GM12891 (cell line): ENCODE measurements around the gene RAB8A.
A peak's percentile ranks its signal among the peaks of the same experiment; 100 is the strongest.

Source experiments
- DNase-seq: peaks from one replicate; pipeline ENCODE4 v3.0.0; 2011; ENCODE audit warnings: low spot score; ENCODE audit not compliant: insufficient read length
- FAIRE-seq: peaks from 2 replicates; lab custom pipeline; 2011; peaks lifted over from hg19 to GRCh38; lab: Jason Lieb, UNC
- PAX5 ChIP-seq: IDR thresholded peaks from 2 replicates; pipeline ENCODE4 v1.6.1; 2011; ENCODE audit warnings: low read length, moderate library complexity, mild to moderate bottlenecking; ENCODE audit not compliant: insufficient read depth, severe bottlenecking
- POLR2A ChIP-seq: IDR thresholded peaks from 2 replicates; pipeline ENCODE4 v1.6.1; 2011; ENCODE audit warnings: low read depth, low read length, control low read depth
- POLR2AphosphoS5 ChIP-seq: IDR thresholded peaks from 2 replicates; pipeline ENCODE4 v1.6.1; 2011; ENCODE audit warnings: low read depth, low read length, control low read depth
- POU2F2 ChIP-seq: IDR thresholded peaks from 2 replicates; pipeline ENCODE4 v1.6.1; 2011; ENCODE audit warnings: low read depth, mild to moderate bottlenecking, control low read depth, low read length, moderate library complexity
- SPI1 ChIP-seq: IDR thresholded peaks from 2 replicates; pipeline ENCODE4 v1.6.1; 2011; ENCODE audit warnings: low read depth, low read length, control low read depth
- TAF1 ChIP-seq: IDR thresholded peaks from 2 replicates; pipeline ENCODE4 v1.6.1; 2011; ENCODE audit warnings: low read depth, low read length, control low read depth

The RAB8A gene

GRCh38 chr19:16121967-16122366 is 10.3 kb downstream of the RAB8A start:
- TF ChIP-seq POLR2A (no peak), TAF1 (no peak), PAX5 (no peak), SPI1 (no peak), POU2F2 (no peak)
- FAIRE-seq: no peak
- DNase-seq: no peak

GRCh38 chr19:16124953-16125352 is 13.3 kb downstream of the RAB8A start:
- no peak for DNase-seq
- TF ChIP-seq POLR2AphosphoS5 (no peak), POU2F2 (no peak), SPI1 (no peak), TAF1 (no peak), POLR2A (no peak), PAX5 (no peak)
- no peak for FAIRE-seq

GRCh38 chr19:16125737-16126495 is 14.2 kb downstream of the RAB8A start:
- TF ChIP-seq POLR2AphosphoS5: no peak
- no peak for TF ChIP-seq POU2F2
- no peak for TF ChIP-seq PAX5
- no peak for TF ChIP-seq POLR2A
- no peak for TF ChIP-seq SPI1
- TF ChIP-seq TAF1: no peak
- no peak for DNase-seq
- peak; percentile 35 for FAIRE-seq

GRCh38 chr19:16127080-16127479 is 15.4 kb downstream of the RAB8A start:
- TF ChIP-seq TAF1: no peak
- no peak for TF ChIP-seq POLR2AphosphoS5
- TF ChIP-seq SPI1: no peak
- TF ChIP-seq PAX5: no peak
- TF ChIP-seq POU2F2: no peak
- TF ChIP-seq POLR2A: no peak
- DNase-seq (no peak), FAIRE-seq (no peak)

- FAIRE-seq (no peak), DNase-seq (no peak)
- no peak for TF ChIP-seq TAF1
- no peak for TF ChIP-seq SPI1
- TF ChIP-seq POLR2AphosphoS5: no peak
- TF ChIP-seq POU2F2: no peak
- no peak for TF ChIP-seq POLR2A
- TF ChIP-seq PAX5: no peak
These were observed 16.2 kb downstream of the RAB8A start for GRCh38 chr19:16127776-16128371.

- no peak for DNase-seq
- peak; percentile 47 for FAIRE-seq
- TF ChIP-seq POLR2A (peak; percentile 58), TAF1 (no peak), POU2F2 (no peak), PAX5 (no peak), POLR2AphosphoS5 (peak; percentile 73), SPI1 (no peak)
These were observed 20.0 kb downstream of the RAB8A start for GRCh38 chr19:16131648-16132047.

- TF ChIP-seq TAF1 (no peak), POLR2AphosphoS5 (no peak), POLR2A (no peak), POU2F2 (no peak), PAX5 (no peak), SPI1 (no peak)
- DNase-seq (no peak), FAIRE-seq (no peak)
These were observed 22.1 kb downstream of the RAB8A start for GRCh38 chr19:16133818-16134217.

GRCh38 chr19:16134510-16134909 is 22.8 kb downstream of the RAB8A start:
- TF ChIP-seq POLR2AphosphoS5: peak; percentile 10; the same call in 1 of the 2 replicates
- no peak for TF ChIP-seq PAX5
- TF ChIP-seq SPI1: peak; percentile 87
- no peak for TF ChIP-seq TAF1
- peak; percentile 59; the same call in 1 of the 2 replicates for TF ChIP-seq POU2F2
- no peak for TF ChIP-seq POLR2A
- FAIRE-seq: peak; percentile 55
- DNase-seq: no peak

GRCh38 chr19:16135430-16136127 is 23.9 kb downstream of the RAB8A start:
- no peak for TF ChIP-seq TAF1
- peak; percentile 13; the same call in 1 of the 2 replicates for TF ChIP-seq POLR2AphosphoS5
- FAIRE-seq (no peak), DNase-seq (no peak)
